A549 (cell line): ENCODE measurements around the gene GPATCH8.

Experiments
- CHD2 ChIP-seq: fragments of 150-350 bp; IDR thresholded peaks from 2 replicates; pipeline ENCODE4 v1.6.1; 2014; ENCODE audit warnings: low read length; ENCODE audit not compliant: partially characterized antibody
- POLR2A ChIP-seq: IDR thresholded peaks from 2 replicates; pipeline ENCODE4 v1.6.1; 2012; ENCODE audit warnings: mild to moderate bottlenecking, low read length
- TF ChIP-seq, protein P1 (sequence below): fragments of 450-650 bp; IDR thresholded peaks from 2 replicates; pipeline ENCODE4 v1.6.1; 2014; ENCODE audit warnings: antibody characterized with exemption

DNA sequence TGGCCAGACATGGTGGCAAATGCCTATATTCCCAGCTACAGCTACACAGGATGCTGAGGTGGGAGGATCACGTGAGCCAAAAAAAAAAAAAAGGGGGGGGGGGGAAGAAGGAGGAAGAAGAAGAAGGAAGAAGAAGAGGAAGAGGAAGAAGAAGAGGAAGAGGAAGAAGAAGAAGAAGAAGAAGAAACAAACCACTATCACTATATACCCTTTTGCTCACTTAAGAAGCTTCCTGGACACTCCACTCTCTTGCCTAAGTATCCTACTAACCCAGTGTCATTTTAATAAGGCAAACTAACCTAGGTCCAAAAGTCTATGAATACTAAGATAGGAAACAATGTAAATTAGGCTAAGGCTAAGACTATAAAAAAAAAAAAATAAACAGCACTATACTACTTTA lies 54.8 kb downstream of the GPATCH8 start:
- TF ChIP-seq POLR2A (no peak), CHD2 (no peak)
- TF ChIP-seq, protein P1, sequence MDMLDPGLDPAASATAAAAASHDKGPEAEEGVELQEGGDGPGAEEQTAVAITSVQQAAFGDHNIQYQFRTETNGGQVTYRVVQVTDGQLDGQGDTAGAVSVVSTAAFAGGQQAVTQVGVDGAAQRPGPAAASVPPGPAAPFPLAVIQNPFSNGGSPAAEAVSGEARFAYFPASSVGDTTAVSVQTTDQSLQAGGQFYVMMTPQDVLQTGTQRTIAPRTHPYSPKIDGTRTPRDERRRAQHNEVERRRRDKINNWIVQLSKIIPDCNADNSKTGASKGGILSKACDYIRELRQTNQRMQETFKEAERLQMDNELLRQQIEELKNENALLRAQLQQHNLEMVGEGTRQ: no peak
